Lung (tissue), 12 donors: ENCODE results near the gene TRA2B. TPM values are rescaled to one million over a fixed set of nuclear protein-coding genes. Genes with fewer than 3 reads are reported as not detected.

Experiments used
- ATAC-seq: fragments of 200-7000 bp; cut with Tn5 transposase; one replicate; pipeline ENCODE4 v1.9.1; 2020; ENCODE audit warnings: moderate number of reproducible peaks; ENCODE audit not compliant: insufficient read depth, low FRiP score
- DNase-seq, 3 donors: peaks; one replicate each; pipeline ENCODE4 v3.0.0-alpha.2; 2013 to 2017
- H3K27ac ChIP-seq, 2 donors: one replicate each; pipeline ENCODE4 v1.5.1; 2013; ENCODE audit warnings: mild to moderate bottlenecking in 2 of 2, moderate library complexity in 2 of 2, control low read depth in 1 of 2, inconsistent platforms in 1 of 2, low read depth in 1 of 2, low read length in 1 of 2
- H3K27me3 ChIP-seq, 3 donors: one replicate each; pipeline ENCODE4 v1.5.1; 2013; ENCODE audit warnings: low read length in 2 of 3; ENCODE audit not compliant: control insufficient read depth in 3 of 3, insufficient read depth in 3 of 3
- H3K36me3 ChIP-seq, 4 donors: one replicate each; pipeline ENCODE4 v1.5.1; 2013; ENCODE audit warnings: low read length in 4 of 4, mild to moderate bottlenecking in 1 of 4, moderate library complexity in 1 of 4; ENCODE audit not compliant: control insufficient read depth in 4 of 4, insufficient read depth in 4 of 4
- H3K4me1 ChIP-seq, 5 donors: one replicate each; pipeline ENCODE4 v1.5.1; 2013; ENCODE audit warnings: low read length in 5 of 5, mild to moderate bottlenecking in 2 of 5, moderate library complexity in 1 of 5; ENCODE audit not compliant: control insufficient read depth in 5 of 5, insufficient read depth in 5 of 5
- H3K4me3 ChIP-seq: one replicate; pipeline ENCODE4 v1.5.1; 2013; ENCODE audit warnings: mild to moderate bottlenecking, control low read depth, moderate library complexity
- H3K9ac ChIP-seq, 2 donors: one replicate each; pipeline ENCODE4 v1.5.1; 2013; ENCODE audit warnings: low read length in 2 of 2, control low read depth in 1 of 2; ENCODE audit not compliant: insufficient read depth in 1 of 2
- H3K9me3 ChIP-seq, 4 donors: one replicate each; pipeline ENCODE4 v1.5.1; 2013; ENCODE audit warnings: low read length in 3 of 4, mild to moderate bottlenecking in 1 of 4, moderate library complexity in 1 of 4; ENCODE audit not compliant: control insufficient read depth in 4 of 4, insufficient read depth in 3 of 4
- WGBS, 2 donors: extraction: QIAGEN DNeasy Blood & Tissue Kit; methylation state at CpG; one replicate each; pipeline ENCODE4 v1.1.7; 2013; 5-methylcytosine and 5-hydroxymethylcytosine counted together
- polyA plus RNA-seq, 2 donors: library from polyadenylated mRNA; stranded (reverse); fragments of 200-250 nt; gene quantifications; one replicate each; pipeline ENCODE4 v1.2.1, GENCODE V29; 2013
- total RNA-seq, 2 donors: library from RNA; depleted of rRNA in 1 of 2; stranded (reverse); fragments of >200 nt in 1 of 2; gene quantifications; one replicate each; pipeline ENCODE4 v1.2.1, GENCODE V29; 2014 to 2021
- TF ChIP-seq, protein P1 (sequence below): IDR thresholded peaks from 2 replicates; pipeline ENCODE4 v1.5.1; 2012; ENCODE audit warnings: mild to moderate bottlenecking; ENCODE audit errors: control extremely low read depth, extremely low read depth
- donor health status: control.
- donor health status: control.
- donor health status: Bipolar disorder and iron deficiency.
- donor health status: healthy.
- donor health status: DM: yes; HTN: yes; CAD: no.

Gene TRA2B
- total and polyA plus RNA-seq, 4 donors: 61.2 to 263 (median 95.4) TPM

DNA sequence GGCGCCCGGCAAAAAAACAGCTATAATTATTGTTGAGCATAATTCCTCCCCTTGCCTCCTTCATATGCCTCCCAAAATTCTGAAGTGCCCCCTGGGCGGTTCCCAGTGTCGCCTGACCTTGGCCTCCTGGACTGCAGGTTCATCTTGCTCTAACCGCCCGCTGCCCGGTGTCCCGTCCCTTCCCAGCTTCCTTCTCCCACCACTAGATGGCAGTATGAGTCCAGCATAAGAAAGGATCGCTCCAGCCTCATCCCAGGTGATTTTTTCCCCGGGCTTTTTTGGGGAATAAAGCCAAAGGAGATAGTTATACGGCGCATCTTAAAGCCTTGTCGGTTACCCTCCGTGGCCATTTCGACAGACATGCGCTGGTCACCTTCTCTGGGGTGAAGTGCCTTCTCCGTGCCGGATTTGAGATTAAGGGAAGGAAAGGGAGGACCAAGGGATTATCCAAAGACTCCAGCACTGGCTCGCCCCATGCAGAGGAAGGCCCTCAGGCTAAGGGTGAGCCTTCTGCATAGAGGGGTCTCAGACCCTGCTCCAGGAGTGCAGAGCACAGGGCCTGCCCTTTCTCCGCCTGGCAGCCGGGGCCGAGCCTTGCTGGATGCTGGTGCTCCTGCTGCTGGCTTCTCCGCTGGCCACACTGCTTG, 45.8 kb upstream of the TRA2B start:
- Histone ChIP-seq H3K27me3 (no peaks in the 10 kb centered on the region), H3K36me3 (no peaks in the 10 kb centered on the region), H3K4me1 (peaks cover 0 to 5% (median 0%) of the 10 kb centered on the region in 5 donors), H3K9me3 (peaks cover 0 to 2% (median 0%) of the 10 kb centered on the region in 4 donors), H3K4me3 (no peak overlapping the region), H3K27ac (no peak overlapping the region), H3K9ac (no peak overlapping the region)
- 18 to 21% methylated on average over 23 of the region's 23 CpGs for WGBS, 2 donors
- ATAC-seq: peak; percentile 91
- TF ChIP-seq, protein P1, sequence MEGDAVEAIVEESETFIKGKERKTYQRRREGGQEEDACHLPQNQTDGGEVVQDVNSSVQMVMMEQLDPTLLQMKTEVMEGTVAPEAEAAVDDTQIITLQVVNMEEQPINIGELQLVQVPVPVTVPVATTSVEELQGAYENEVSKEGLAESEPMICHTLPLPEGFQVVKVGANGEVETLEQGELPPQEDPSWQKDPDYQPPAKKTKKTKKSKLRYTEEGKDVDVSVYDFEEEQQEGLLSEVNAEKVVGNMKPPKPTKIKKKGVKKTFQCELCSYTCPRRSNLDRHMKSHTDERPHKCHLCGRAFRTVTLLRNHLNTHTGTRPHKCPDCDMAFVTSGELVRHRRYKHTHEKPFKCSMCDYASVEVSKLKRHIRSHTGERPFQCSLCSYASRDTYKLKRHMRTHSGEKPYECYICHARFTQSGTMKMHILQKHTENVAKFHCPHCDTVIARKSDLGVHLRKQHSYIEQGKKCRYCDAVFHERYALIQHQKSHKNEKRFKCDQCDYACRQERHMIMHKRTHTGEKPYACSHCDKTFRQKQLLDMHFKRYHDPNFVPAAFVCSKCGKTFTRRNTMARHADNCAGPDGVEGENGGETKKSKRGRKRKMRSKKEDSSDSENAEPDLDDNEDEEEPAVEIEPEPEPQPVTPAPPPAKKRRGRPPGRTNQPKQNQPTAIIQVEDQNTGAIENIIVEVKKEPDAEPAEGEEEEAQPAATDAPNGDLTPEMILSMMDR: peak; percentile 89
- DNase-seq: peak; percentile 71 to 80 (median 75)

DNA sequence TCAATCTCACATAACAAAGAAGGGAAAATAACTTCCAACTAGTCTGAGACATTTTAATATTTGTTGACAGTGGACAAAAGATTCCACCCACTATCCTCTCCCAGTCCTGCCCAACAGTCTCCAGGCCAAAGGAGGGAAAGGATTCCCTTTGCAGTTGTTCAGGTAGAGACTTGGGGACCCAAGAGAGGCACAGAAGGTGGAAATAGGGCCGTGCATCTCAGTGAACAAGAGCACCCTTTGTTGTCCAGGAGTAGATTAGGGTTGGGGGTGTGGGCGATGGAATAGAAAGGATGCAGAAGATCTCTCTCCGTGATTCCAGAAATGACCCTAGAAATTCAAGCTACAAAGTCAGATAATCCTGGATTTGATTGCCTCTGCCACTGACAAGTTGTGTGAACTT, 44.8 kb upstream of the TRA2B start:
- Histone ChIP-seq H3K9me3 (peaks cover 0 to 2% (median 0%) of the 10 kb centered on the region in 4 donors), H3K36me3 (no peaks in the 10 kb centered on the region), H3K27ac (no peak overlapping the region), H3K4me3 (no peak overlapping the region), H3K4me1 (peaks cover 0 to 5% (median 0%) of the 10 kb centered on the region in 5 donors), H3K27me3 (no peaks in the 10 kb centered on the region), H3K9ac (no peak overlapping the region)
- 75% methylated on average over 3 of the region's 3 CpGs for WGBS, 2 donors
- TF ChIP-seq, protein P1: no peak
- no peak for ATAC-seq
- no peak for DNase-seq

DNA sequence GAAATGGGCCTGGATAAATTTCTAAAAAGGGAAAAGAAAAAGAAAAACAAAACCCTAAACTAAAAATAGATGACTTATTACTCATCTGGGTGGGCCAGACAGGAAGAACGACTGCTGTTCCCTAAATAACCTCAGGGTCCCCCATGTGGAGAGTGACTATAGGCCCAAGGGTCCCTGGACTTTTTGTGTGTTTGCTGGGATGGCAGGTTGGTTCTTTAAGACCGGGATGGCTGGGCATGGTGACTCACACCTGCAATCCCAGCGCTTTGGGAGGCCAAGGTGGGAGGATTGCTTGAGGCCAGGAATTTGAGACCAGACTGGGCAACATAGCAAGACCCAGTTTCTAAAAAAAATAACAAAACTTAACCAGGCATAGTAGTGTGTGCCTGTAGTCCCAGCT, 43.8 kb upstream of the TRA2B start:
- 69 to 70% methylated on average over 3 of the region's 3 CpGs for WGBS, 2 donors
- TF ChIP-seq, protein P1: no peak
- no peak for DNase-seq

More for the DNA sequence above, 43.8 kb upstream of the TRA2B start:
- ATAC-seq: no peak
- Histone ChIP-seq H3K4me1 (peaks cover 0 to 5% (median 0%) of the 10 kb centered on the region in 5 donors), H3K27me3 (no peaks in the 10 kb centered on the region), H3K4me3 (no peak overlapping the region), H3K9me3 (peaks cover 0 to 2% (median 0%) of the 10 kb centered on the region in 4 donors), H3K36me3 (no peaks in the 10 kb centered on the region), H3K27ac (no peak overlapping the region), H3K9ac (no peak overlapping the region)
